HG03196 (cell line): Measurements from ENCODE around the gene BCL2L2.

Experiments
- ATAC-seq: cut with Tn5 transposase; IDR thresholded peaks from one replicate; pipeline ENCODE4 v1.9.1; 2021; ENCODE audit not compliant: unreplicated experiment

BCL2L2 gene

DNA sequence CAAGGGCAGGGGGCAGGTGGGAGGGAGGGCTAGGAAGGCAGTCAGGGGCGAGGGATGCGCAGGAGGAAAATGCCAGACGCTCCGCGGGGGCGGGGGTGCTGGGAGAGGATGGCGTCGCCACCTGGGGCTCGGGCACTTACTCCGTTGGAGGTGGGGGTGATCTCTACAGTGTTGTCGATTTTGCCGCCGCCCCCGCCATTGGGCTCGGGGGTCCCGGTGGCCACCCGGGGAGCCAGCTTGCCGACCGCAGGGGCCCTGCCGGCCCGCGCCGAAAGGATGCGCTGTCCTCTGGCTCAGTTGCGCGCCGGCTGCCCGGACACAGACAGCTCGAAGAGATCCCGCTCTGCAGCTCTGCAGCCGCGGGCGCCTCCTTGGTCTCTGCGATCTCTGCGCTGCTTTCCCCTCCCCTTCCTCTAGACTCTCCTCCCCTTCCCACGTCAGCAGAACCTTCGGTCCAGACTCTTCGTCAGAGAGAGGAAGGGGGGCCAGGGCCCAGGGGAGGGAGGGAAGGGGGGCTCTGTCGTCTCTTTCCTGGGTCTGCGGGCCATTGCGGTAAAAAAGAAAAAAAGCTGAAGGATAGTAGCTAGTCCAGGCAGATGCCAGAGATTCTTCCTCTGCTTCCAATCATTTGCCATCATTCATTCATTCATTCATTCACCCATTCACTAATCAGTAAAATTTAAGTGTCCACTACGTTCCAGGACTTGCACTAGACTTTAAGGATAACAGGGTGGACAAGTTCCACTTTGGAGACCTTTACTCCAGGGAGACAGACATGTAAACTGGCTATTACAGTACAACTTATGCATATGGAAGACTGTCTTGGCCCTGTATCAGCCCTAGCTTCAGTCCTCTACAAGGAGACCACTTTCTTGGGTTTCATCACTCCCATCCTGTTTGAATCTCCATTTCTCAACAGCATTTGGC is 46.1 kb downstream of the BCL2L2 start, which contains the start of gene SLC22A17:
SLC22A17 (minus strand) TSS at position 382 of the 927 bp plus-strand sequence.
- no peak for ATAC-seq

- no peak for ATAC-seq
Observed at GRCh38 chr14:23353433-23353780, 46.8 kb downstream of the BCL2L2 start.

GRCh38 chr14:23354990-23355389 is 48.4 kb downstream of the BCL2L2 start:
- no peak for ATAC-seq

DNA sequence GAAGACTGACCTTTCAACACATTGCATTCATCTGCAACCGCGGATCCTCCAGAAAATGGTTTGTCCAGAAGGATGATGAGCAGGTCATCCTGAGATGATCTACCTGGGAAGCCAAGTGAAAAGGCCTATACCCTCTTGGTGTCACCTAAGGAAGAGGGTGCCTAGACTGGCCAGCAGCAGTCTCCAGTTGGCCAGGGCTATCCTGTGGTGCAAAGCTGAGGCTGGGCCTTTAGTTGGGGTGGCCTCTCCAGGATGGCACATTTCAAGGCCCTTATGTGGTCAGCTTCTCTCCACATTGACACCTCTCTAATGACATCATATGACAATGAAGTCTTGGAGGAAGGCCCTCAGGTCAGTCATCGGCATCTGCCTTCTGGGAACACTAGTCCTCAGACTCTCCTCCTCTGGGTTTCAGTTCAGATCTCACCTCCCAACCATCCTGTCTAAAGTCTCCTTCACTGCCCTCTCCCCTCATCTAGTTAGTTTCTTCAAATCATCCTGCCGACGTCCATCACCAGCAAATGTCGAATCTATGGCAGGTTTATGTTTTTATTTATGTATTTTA is 49.3 kb downstream of the BCL2L2 start:
- no peak for ATAC-seq

GRCh38 chr14:23356662-23357061 is 50.0 kb downstream of the BCL2L2 start:
- no peak for ATAC-seq

- no peak for ATAC-seq
Observed at GRCh38 chr14:23357261-23357660, 50.6 kb downstream of the BCL2L2 start.

DNA sequence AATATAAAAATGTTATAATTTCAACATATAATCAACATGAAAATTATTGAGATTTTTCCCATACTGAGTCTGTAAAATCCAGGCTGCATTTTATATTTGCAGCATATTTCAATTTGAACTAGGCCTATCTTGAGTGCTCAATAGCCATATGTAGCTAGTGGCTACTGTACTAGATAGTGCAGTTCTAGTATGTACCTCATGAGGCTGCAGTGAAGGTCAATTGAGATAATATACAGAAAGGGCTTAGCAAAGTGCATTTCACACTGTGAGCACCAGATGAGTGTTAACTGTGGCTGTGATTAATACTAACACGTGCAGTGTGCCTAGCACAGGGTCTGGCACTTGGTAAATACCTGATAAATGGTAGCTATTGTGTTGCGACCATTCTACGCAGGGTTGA is 51.4 kb downstream of the BCL2L2 start:
- ATAC-seq = no peak

DNA sequence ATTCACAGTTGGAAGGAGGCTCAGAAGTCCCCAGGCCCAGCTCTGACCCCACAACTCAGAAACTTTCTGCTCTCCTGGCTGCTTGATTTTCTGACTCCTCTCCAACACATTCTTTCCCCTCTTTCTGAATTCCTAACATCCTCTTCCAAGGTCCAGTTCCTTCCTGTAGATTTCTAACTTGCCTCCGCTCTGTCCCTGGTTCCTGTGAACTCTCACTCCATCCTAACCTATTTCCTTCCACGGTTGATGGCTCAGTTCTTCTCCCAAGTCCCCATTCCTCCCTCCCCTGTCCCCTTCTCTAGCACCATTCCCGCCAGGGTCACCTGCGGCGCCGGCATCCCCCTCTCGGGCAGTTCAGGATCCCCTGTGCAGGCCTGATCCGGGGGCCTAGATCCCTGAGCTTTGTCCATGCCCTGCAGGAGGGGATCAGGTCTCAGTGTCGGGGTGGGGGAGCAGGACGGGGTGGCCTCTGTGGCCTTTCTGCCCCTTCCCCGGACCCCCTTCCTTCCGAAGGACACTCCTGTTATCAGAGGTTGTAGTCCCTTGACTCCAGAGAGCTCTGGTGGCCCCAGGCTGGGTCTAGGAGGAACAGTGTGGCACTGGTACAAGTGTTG is 52.0 kb downstream of the BCL2L2 start:
- ATAC-seq = no peak

- ATAC-seq = no peak
Observed at GRCh38 chr14:23359167-23359626, 52.6 kb downstream of the BCL2L2 start.

DNA sequence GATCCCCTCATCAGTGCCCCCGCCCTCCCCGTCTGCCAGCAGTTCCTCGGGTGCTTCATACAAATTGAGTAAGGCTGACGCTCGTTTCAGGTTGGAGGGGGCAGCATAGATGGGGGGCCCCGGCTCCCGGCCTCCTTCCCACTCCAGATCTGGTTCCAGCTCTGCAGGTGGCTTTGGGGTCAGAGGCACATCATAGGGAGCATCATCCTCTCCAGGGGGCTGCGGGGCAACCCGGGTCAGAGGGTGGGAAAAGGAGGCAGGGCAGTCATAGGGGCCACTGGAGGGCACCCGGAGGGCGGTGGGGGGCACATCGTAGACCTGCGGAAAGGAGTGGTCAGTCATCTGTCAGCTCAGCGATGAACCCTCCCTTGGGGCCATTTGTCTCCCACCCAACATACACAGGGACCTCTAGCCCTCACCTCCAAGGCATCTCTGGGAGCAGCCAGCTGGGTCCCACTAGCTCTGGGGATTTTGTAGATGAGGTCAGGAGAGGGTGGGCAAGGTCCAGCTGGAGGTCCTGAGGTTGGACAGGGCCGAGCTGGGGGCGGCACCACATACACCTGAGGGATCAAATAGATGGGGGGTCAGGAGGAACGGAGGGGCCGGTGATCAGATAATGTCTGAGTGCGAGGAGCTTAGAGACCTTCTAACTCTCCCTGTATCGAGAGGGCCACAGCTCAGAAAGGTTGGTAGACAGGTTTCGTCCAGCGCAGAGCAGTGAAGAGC is 53.3 kb downstream of the BCL2L2 start:
- ATAC-seq = no peak

GRCh38 chr14:23360496-23360895 is 53.9 kb downstream of the BCL2L2 start:
- ATAC-seq = no peak

DNA sequence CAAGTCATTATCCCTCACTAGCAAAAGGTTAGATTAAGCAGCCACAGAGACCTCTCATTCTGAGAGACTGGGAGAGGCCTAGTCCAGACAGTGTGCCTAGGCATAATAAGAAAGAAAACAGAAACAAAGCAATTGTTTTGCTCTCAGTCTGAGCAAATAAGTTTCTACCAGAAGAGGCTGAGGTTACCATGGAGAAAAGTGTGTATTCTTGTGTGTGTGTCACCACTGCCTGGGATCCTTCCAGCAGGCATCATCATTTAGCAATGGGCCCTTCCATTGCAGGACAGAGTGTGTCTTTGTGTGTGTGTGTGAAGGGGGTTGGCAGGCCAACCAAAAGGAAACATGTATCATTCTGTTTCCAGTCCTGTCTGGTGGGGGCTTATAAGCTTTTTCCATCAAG is 54.7 kb downstream of the BCL2L2 start:
- no peak for ATAC-seq
